K562 (cell line): ENCODE results near the gene RPS2. TPM values are rescaled to one million over a fixed set of nuclear protein-coding genes. Genes with fewer than 3 reads are reported as not detected.

ENCODE experiments used
- ATF1 ChIP-seq, 2 experiments: fragments of 450-650 bp in 1 of 2; IDR thresholded peaks; 2 replicates each; pipeline ENCODE4 v1.6.1; 2016; ENCODE audit warnings: missing compliant biosample characterization in 1 of 2, missing genetic modification characterization in 1 of 2
- DNMT1 ChIP-seq: fragments of 450-650 bp; IDR thresholded peaks from 2 replicates; pipeline ENCODE4 v1.6.1; 2016; ENCODE audit warnings: antibody characterized with exemption, mild to moderate bottlenecking
- ILF3 ChIP-seq: fragments of 450-650 bp; IDR thresholded peaks from 2 replicates; pipeline ENCODE4 v1.6.1; 2018; ENCODE audit warnings: antibody characterized with exemption, mild to moderate bottlenecking, moderate library complexity, borderline replicate concordance
- LCOR ChIP-seq: sonication (generic); formaldehyde crosslinking; IDR thresholded peaks from 2 replicates; pipeline ENCODE4 v1.8.0; 2022; ENCODE audit warnings: mild to moderate bottlenecking, missing genetic modification reagents
- NFIC ChIP-seq: fragments of 450-650 bp; IDR thresholded peaks from 2 replicates; pipeline ENCODE4 v1.6.1; 2017; ENCODE audit warnings: mild to moderate bottlenecking, inconsistent platforms
- PML ChIP-seq: IDR thresholded peaks from 2 replicates; pipeline ENCODE4 v1.6.1; 2012; ENCODE audit warnings: low read length, inconsistent platforms
- SOX6 ChIP-seq: fragments of 450-650 bp; IDR thresholded peaks from 2 replicates; pipeline ENCODE4 v1.6.1; 2014; ENCODE audit warnings: mild to moderate bottlenecking
- SP2 ChIP-seq: IDR thresholded peaks from 2 replicates; pipeline ENCODE4 v1.6.1; 2011; ENCODE audit warnings: mild to moderate bottlenecking, low read depth, low read length, moderate library complexity; ENCODE audit not compliant: poor library complexity, severe bottlenecking; ENCODE audit errors: extremely low read depth
- TCFL5 ChIP-seq: fragments of 250-450 bp; sonication (Bioruptor Pico); conservative IDR thresholded peaks from 2 replicates; pipeline ENCODE4 v1.6.1; 2021; ENCODE audit warnings: mild to moderate bottlenecking, moderate library complexity, matching md5 sums
- ZFP30 ChIP-seq: fragments of 250-450 bp; sonication (Bioruptor Pico); IDR thresholded peaks from 2 replicates; pipeline ENCODE4 v1.8.0; 2022; ENCODE audit warnings: moderate library complexity, mild to moderate bottlenecking, inconsistent platforms, borderline replicate concordance
- ZNF695 ChIP-seq: fragments of 450-650 bp; formaldehyde crosslinking; IDR thresholded peaks from 2 replicates; pipeline ENCODE4 v1.4.0; 2020; ENCODE audit warnings: mild to moderate bottlenecking, moderate library complexity
- ZNF699 ChIP-seq: fragments of 250-450 bp; sonication (Bioruptor Pico); IDR thresholded peaks from 2 replicates; pipeline ENCODE4 v1.8.0; 2021; ENCODE audit warnings: mild to moderate bottlenecking, moderate library complexity; ENCODE audit not compliant: insufficient replicate concordance
- polyA plus RNA-seq, 8 experiments: library from polyadenylated mRNA; depleted of rRNA in 4 of 8; stranded (reverse) in 5 of 8; unstranded in 3 of 8; fragments of >200 nt; fragmentation: Nextera tagmentation in 2 of 8; fragmentation: Illumina TruSeq in 1 of 8; extraction: Ambion mirVana in 2 of 8; extraction: Trizol in 1 of 8; gene quantifications; 2 replicates each; pipeline versions ENCODE4 v1.2.1 to v1.2.3, GENCODE V29; 2011 to 2014; ENCODE audit warnings: inconsistent platforms in 1 of 8, missing spikeins in 1 of 8
- total RNA-seq, 7 experiments: library from RNA; depleted of rRNA in 6 of 7; stranded (reverse); fragments of >200 nt in 6 of 7; fragmentation: Illumina TruSeq in 2 of 7; extraction: Trizol in 2 of 7; gene quantifications; 2 replicates each; pipeline versions ENCODE4 v1.2.1 to v1.2.3, GENCODE V29; 2011 to 2021; ENCODE audit warnings: low replicate concordance in 1 of 7
- TF ChIP-seq, protein P1 (sequence below): fragments of 250-450 bp; sonication (Bioruptor Pico); IDR thresholded peaks from 2 replicates; pipeline ENCODE4 v1.8.0; 2021; ENCODE audit warnings: moderate library complexity, mild to moderate bottlenecking, inconsistent platforms
- TF ChIP-seq, protein P2 (sequence below): sonication (generic); formaldehyde crosslinking; IDR thresholded peaks from 2 replicates; pipeline ENCODE4 v1.8.1; 2023; ENCODE audit warnings: mild to moderate bottlenecking, missing genetic modification reagents
- TF ChIP-seq, protein P3 (sequence below), 3 experiments: fragments of 200-800 bp in 1 of 3; fragments of 250-450 bp in 1 of 3; fragments of 450-650 bp in 1 of 3; sonication (Bioruptor Pico) in 1 of 3; sonication (Bioruptor generic) in 1 of 3; formaldehyde crosslinking in 1 of 3; IDR thresholded peaks; 2 replicates each; pipeline versions ENCODE4 v1.6.1 to v1.8.0; 2016 to 2022; ENCODE audit warnings: mild to moderate bottlenecking in 2 of 3, missing genetic modification characterization in 2 of 3, missing compliant biosample characterization in 1 of 3, moderate library complexity in 1 of 3
- TF ChIP-seq, protein P4 (sequence below): sonication (generic); formaldehyde crosslinking; IDR thresholded peaks from 2 replicates; pipeline ENCODE4 v1.8.0; 2022; ENCODE audit warnings: mild to moderate bottlenecking, missing genetic modification reagents

The RPS2 gene
- total and polyA plus RNA-seq, 9 of the 15 experiments (the other 6 are each of a cell fraction or from before 2014, with no cell fraction given) = 834 to 4,794 (median 3,793) TPM

DNA sequence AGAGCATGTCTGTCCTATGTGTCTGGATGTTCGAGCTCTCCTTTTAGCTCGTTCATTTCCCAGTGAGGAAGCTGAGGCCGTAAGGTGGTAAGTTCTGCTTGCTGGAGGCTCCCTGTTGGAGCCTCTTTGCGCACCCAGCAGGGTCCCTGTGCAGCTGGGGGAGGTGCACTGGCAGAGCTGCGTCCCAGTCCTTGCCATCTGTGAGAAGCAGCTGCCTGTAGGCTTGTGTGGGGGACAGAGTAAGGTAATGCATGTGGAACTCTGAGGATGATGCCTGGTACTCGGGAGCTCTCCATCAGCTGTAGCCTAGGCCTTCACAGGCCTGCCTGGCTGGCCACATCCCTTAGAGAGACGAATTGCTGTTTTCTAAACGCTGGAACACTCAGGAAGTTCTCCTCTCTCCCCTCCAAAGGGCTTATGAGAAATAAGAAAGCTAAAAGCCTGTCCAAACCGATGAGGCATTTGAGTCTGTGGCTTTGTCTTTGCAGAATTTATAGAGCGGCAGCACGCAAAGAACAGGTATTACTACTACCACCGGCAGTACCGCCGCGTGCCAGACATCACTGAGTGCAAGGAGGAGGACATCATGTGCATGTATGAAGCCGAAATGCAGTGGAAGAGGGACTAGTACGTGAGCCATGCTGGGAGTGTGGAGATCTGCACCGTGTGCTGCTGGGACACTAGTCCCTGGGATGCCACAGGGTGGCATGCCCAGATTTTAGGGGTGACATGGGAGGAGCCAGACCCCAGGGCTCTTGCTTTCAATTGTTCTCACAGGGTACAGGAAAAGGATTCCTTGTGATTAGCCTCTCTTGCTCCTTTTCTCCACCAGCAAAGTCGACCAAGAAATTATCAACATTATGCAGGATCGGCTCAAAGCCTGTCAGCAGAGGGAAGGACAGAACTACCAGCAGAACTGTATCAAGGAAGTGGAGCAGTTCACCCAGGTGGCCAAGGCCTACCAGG is 3.7 kb downstream of the RPS2 start (continued):
- TF ChIP-seq, protein P1, sequence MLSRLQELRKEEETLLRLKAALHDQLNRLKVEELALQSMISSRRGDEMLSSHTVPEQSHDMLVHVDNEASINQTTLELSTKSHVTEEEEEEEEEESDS (CRISPR knock-in tag) = no peak
- TF ChIP-seq, protein P2, sequence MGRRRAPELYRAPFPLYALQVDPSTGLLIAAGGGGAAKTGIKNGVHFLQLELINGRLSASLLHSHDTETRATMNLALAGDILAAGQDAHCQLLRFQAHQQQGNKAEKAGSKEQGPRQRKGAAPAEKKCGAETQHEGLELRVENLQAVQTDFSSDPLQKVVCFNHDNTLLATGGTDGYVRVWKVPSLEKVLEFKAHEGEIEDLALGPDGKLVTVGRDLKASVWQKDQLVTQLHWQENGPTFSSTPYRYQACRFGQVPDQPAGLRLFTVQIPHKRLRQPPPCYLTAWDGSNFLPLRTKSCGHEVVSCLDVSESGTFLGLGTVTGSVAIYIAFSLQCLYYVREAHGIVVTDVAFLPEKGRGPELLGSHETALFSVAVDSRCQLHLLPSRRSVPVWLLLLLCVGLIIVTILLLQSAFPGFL = 0 out of 2 replicates have a peak, but pooled peaks have one; percentile 84
- TF ChIP-seq TCFL5 (CRISPR knock-in tag) = no peak
- TF ChIP-seq, protein P3, sequence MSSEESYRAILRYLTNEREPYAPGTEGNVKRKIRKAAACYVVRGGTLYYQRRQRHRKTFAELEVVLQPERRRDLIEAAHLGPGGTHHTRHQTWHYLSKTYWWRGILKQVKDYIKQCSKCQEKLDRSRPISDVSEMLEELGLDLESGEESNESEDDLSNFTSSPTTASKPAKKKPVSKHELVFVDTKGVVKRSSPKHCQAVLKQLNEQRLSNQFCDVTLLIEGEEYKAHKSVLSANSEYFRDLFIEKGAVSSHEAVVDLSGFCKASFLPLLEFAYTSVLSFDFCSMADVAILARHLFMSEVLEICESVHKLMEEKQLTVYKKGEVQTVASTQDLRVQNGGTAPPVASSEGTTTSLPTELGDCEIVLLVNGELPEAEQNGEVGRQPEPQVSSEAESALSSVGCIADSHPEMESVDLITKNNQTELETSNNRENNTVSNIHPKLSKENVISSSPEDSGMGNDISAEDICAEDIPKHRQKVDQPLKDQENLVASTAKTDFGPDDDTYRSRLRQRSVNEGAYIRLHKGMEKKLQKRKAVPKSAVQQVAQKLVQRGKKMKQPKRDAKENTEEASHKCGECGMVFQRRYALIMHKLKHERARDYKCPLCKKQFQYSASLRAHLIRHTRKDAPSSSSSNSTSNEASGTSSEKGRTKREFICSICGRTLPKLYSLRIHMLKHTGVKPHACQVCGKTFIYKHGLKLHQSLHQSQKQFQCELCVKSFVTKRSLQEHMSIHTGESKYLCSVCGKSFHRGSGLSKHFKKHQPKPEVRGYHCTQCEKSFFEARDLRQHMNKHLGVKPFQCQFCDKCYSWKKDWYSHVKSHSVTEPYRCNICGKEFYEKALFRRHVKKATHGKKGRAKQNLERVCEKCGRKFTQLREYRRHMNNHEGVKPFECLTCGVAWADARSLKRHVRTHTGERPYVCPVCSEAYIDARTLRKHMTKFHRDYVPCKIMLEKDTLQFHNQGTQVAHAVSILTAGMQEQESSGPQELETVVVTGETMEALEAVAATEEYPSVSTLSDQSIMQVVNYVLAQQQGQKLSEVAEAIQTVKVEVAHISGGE (CRISPR knock-in tag; IDR thresholded peaks at IDR 0.05) = no peak
- no peak for TF ChIP-seq ZNF699 (CRISPR knock-in tag)
- TF ChIP-seq SOX6 = 0 out of 2 replicates have a peak, but pooled peaks have one; percentile 26
- TF ChIP-seq ZNF695 (CRISPR knock-in tag) = 0 out of 2 replicates have a peak, but pooled peaks have one; percentile 52
- TF ChIP-seq ZFP30 (CRISPR knock-in tag) = 0 out of 2 replicates have a peak, but pooled peaks have one; percentile 22
- peak; percentile 76 for TF ChIP-seq PML
- peak; percentile 54; the same call in 1 of the 2 replicates for TF ChIP-seq LCOR (CRISPR knock-in tag)
- TF ChIP-seq NFIC = peak; percentile 42; the same call in 1 of the 2 replicates
- no peak for TF ChIP-seq ATF1 (CRISPR knock-in tag; IDR thresholded peaks at IDR 0.05)
- TF ChIP-seq ATF1 (tag; IDR thresholded peaks at IDR 0.05) = 0 out of 2 replicates have a peak, but pooled peaks have one; percentile 21
- TF ChIP-seq, protein P4, sequence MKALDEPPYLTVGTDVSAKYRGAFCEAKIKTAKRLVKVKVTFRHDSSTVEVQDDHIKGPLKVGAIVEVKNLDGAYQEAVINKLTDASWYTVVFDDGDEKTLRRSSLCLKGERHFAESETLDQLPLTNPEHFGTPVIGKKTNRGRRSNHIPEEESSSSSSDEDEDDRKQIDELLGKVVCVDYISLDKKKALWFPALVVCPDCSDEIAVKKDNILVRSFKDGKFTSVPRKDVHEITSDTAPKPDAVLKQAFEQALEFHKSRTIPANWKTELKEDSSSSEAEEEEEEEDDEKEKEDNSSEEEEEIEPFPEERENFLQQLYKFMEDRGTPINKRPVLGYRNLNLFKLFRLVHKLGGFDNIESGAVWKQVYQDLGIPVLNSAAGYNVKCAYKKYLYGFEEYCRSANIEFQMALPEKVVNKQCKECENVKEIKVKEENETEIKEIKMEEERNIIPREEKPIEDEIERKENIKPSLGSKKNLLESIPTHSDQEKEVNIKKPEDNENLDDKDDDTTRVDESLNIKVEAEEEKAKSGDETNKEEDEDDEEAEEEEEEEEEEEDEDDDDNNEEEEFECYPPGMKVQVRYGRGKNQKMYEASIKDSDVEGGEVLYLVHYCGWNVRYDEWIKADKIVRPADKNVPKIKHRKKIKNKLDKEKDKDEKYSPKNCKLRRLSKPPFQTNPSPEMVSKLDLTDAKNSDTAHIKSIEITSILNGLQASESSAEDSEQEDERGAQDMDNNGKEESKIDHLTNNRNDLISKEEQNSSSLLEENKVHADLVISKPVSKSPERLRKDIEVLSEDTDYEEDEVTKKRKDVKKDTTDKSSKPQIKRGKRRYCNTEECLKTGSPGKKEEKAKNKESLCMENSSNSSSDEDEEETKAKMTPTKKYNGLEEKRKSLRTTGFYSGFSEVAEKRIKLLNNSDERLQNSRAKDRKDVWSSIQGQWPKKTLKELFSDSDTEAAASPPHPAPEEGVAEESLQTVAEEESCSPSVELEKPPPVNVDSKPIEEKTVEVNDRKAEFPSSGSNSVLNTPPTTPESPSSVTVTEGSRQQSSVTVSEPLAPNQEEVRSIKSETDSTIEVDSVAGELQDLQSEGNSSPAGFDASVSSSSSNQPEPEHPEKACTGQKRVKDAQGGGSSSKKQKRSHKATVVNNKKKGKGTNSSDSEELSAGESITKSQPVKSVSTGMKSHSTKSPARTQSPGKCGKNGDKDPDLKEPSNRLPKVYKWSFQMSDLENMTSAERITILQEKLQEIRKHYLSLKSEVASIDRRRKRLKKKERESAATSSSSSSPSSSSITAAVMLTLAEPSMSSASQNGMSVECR (CRISPR knock-in tag) = 0 out of 2 replicates have a peak, but pooled peaks have one; percentile 31
- no peak for TF ChIP-seq SP2
- TF ChIP-seq DNMT1 = 0 out of 2 replicates have a peak, but pooled peaks have one; percentile 14
- peak; percentile 90 for TF ChIP-seq ILF3
